Posterior cingulate gyrus (tissue), 11 donors: ENCODE data around the gene NAP1L3.

Experiments
- DNase-seq, 10 donors: peaks; one replicate each; pipeline versions ENCODE4 v3.0.0 to v3.0.0-alpha.2; 2020 to 2021; ENCODE audit warnings: mixed read lengths in 3 of 10
- intact Hi-C: fragments of 100-400 bp; cut with DNase I; formaldehyde crosslinking; loops from one replicate; pipeline ENCODE4 v1.15.1; 2023

NAP1L3 gene, protein sequence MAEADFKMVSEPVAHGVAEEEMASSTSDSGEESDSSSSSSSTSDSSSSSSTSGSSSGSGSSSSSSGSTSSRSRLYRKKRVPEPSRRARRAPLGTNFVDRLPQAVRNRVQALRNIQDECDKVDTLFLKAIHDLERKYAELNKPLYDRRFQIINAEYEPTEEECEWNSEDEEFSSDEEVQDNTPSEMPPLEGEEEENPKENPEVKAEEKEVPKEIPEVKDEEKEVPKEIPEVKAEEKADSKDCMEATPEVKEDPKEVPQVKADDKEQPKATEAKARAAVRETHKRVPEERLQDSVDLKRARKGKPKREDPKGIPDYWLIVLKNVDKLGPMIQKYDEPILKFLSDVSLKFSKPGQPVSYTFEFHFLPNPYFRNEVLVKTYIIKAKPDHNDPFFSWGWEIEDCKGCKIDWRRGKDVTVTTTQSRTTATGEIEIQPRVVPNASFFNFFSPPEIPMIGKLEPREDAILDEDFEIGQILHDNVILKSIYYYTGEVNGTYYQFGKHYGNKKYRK

DNA sequence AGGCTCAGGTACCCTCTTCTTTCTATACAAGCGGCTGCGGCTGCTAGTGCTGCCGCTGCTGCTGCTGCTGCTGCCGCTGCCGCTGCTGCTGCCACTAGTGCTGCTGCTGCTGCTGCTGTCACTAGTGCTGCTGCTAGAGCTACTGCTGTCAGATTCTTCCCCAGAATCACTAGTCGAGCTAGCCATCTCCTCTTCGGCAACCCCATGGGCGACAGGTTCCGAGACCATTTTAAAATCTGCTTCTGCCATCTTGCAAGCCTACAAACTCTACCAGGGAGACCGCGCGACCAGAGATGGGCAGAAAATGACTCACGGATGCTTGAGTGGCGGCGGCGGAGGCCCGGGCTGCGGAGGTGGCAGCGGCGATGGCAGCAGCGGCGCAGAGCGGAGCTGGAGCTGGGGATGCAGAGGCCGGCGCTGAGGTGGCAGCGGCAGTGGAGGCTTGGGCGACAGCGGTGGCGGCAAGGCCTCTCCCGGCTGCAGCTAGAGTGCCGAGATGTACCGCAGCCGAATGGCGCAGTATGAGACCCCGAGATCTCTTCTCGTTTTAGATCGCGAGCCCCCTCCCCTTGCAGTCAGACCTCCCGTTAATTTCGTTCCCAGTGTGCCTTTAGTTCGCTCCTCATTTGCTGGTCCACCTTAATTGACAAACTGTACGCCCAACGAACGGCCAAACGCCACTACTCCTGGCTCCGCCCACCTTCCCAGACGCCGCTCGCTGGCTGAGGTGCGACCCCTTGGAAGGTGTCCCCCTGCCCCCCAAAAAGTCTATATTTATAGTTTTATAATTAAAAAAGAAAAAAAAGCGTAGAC lies at the start of gene NAP1L3:
NAP1L3 (minus strand) TSS at position 523 of the 813 bp plus-strand sequence; CDS start at position 249, 274 bp downstream.
- intact Hi-C loops = no loop called here

DNA sequence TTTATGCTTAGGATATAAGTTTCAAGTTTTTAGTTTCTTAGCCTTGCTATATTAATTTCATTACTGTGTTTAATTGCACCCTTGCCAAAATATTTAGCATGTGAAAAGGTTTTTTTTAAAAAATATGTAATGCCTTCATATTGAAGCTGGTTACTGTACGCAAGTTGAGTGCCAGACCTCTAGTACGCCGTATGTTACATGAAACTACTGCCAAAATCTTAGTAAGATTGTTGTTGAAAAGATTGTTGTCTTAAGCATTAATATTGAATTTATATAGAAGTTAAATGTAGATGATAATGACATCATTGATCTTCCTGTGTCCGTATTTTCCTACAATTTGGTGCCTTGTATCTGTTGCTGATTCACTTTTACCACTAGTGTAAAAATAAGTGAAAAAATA lies 37.7 kb upstream of the NAP1L3 start:
- no peak for DNase-seq
- intact Hi-C loops = no loop called here

More for the DNA sequence above, at the start of gene NAP1L3:
- DNase-seq = peak; percentile 67 to 97 (median 78)

DNA sequence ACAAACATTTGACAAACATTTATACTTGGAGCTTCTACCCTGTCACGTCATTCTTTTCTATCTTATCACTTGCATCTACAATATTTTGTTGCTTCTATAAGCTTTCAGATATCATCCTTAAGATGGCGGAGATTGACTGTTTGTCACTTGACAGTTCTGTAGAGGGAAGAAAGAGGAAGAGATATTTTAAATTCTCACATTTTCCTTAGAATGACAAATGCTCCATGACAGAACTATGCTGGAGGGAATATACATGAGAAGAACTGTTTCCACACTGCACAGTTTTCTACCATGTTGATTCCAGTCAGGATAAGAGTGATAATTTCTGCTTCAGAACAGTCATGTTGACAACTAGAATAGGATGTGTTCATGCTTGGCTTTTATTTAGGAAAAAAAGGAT lies 30.3 kb upstream of the NAP1L3 start:
- intact Hi-C loops = no loop called here
- no peak for DNase-seq

DNA sequence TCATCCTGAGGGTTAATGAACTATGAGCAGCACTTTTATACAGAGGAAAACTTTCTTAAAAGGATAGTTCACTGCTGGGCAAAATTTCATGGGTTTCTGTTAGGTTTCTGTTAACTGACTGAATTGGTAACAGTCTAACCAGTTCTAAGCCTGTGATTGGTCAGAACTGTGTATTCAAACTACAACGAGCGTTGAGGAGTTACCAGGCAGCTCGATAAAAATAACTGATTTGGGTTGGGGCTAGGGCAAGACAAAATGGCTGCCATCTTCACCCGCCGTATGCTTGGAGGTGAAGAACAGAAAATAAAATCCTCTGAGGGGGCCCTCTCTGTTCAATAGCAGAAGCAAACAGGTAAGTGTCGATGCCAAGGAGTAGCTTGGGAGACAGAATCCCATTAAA lies 22.6 kb upstream of the NAP1L3 start:
- no peak for DNase-seq
- intact Hi-C loops = no loop called here

DNA sequence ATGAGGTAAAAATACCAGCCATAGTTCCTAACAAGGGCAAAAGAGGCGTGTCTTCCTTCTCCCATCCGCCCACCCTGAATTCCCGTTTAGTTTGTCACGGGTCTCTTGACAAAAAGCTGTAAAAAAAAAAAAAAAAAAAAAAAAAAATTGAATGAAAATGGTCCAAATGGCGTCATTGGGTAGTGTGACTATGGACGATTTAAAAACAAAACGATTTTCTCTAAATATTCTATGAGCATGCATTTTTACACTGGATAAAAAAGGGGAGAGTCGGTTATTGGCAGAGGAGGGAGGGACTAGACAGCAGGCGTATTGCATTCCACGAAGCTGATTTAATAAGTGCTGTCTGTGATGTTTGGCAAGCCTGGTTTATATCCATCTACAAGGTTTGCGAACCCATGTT lies 492 bp upstream of the NAP1L3 start, which contains the start of gene FAM133A:
FAM133A (plus strand) TSS at position 338 of the 403 bp plus-strand sequence. CDS start 35,214 bp downstream, outside the sequence.
- intact Hi-C loops = no loop called here
- DNase-seq = no peak

DNA sequence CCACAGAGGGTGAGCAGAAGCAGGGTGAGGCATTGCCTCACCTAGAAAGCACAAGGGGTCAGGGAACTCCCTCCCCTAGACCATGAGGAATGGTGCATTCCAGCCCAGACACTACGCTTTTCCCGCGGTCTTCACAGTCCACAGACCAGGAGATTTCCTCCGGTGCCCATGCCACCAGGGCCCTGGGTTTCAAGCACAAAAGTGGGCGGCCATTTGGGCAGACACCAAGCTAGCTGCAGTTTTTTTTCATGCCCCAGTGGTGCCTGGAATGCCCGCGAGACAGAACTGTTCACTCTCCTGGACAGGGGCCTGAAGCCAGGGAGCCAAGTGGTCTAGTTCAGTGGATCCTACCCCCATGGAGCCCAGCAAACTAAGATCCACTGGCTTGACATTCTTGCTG lies 12.8 kb downstream of the NAP1L3 start:
- peak in 1 of 10 donors; percentile 19 for DNase-seq

DNA sequence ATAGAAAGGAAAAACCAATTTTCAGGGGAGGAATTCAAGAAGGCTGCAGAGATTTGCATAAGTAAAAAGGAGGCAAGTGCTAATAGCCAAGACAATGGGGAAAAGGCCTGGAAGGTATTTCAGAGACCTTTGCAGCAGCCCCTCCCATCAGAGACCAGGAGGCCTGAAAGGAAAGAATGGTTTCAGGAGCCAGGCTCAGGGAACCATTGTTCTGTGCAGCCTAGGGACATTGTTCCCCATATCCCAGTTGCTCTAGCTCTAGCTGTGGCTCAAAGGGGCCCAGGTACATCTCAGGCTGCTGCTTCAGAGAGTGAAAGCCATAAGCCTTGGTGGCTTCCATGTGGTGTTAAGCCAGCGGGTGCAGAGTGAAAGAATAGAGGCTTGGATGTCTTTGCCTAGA lies 24.0 kb downstream of the NAP1L3 start:
- intact Hi-C loops = no loop called here
- DNase-seq = no peak

More for the DNA sequence above, 12.8 kb downstream of the NAP1L3 start:
- intact Hi-C loops = no loop called here

DNA sequence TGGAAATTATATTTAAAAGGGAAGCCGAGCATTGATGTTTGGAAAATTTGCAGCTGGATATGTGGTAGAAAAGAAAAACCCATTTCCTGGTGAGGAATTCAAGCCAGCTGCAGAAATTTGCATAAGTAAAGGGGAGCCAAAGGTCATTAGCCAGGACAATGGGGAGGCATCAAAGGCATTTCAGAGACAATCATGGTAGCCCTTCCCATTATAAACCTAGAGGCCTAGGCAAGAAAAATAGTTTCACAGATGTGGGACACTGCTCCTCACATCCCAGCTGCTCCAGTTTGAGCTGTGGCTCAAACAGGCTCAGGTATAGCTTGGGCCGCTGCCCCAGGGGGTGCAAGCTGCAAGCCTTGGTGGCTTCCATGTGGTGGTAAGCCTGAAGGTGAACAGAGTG lies 35.8 kb downstream of the NAP1L3 start:
- intact Hi-C loops = no loop called here

More for the DNA sequence above, 35.8 kb downstream of the NAP1L3 start:
- DNase-seq = no peak
